H9 (cell line): ENCODE measurements around the gene IRF2. TPM values are rescaled to one million over a fixed set of nuclear protein-coding genes. Genes with fewer than 3 reads are reported as not detected.

Source experiments
- DNase-seq: peaks from one replicate; pipeline ENCODE4 v3.0.0-alpha.2; 2017
- H2AFZ ChIP-seq: one replicate; pipeline ENCODE4 v1.6.1; 2013; ENCODE audit warnings: mild to moderate bottlenecking, low read length, control low read depth, moderate library complexity
- H2AK5ac ChIP-seq: 2 replicates; pipeline ENCODE4 v1.6.1; 2013; ENCODE audit warnings: low read length, control low read depth, mixed read lengths; ENCODE audit not compliant: insufficient read length
- H2BK120ac ChIP-seq: one replicate; pipeline ENCODE4 v1.6.1; 2013; ENCODE audit warnings: low read depth, mild to moderate bottlenecking, low read length, control low read depth, inconsistent platforms; ENCODE audit not compliant: poor library complexity, severe bottlenecking
- H2BK12ac ChIP-seq: 2 replicates; pipeline ENCODE4 v1.6.1; 2013; ENCODE audit warnings: low read length, control low read depth, mixed read lengths, low read depth; ENCODE audit not compliant: insufficient read length
- H2BK15ac ChIP-seq: 2 replicates; pipeline ENCODE4 v1.6.1; 2013; ENCODE audit warnings: low read depth, low read length, control low read depth
- H2BK20ac ChIP-seq: one replicate; pipeline ENCODE4 v1.6.1; 2013; ENCODE audit warnings: low read depth, mild to moderate bottlenecking, low read length, control low read depth, inconsistent platforms; ENCODE audit not compliant: poor library complexity, severe bottlenecking
- H2BK5ac ChIP-seq: 2 replicates; pipeline ENCODE4 v1.6.1; 2013; ENCODE audit warnings: low read length, control low read depth, mixed read lengths; ENCODE audit not compliant: insufficient read length
- H3K14ac ChIP-seq: 2 replicates; pipeline ENCODE4 v1.6.1; 2013; ENCODE audit warnings: low read length, control low read depth; ENCODE audit not compliant: insufficient read depth
- H3K18ac ChIP-seq: 2 replicates; pipeline ENCODE4 v1.6.1; 2013; ENCODE audit warnings: low read depth, mild to moderate bottlenecking, mixed read lengths, low read length, control low read depth; ENCODE audit not compliant: insufficient read length
- H3K23ac ChIP-seq: 2 replicates; pipeline ENCODE4 v1.6.1; 2013; ENCODE audit warnings: low read length, control low read depth, mixed read lengths, low read depth; ENCODE audit not compliant: insufficient read length
- H3K23me2 ChIP-seq: 2 replicates; pipeline ENCODE4 v1.6.1; 2013; ENCODE audit warnings: low read depth, mild to moderate bottlenecking, mixed read lengths, low read length, control low read depth; ENCODE audit not compliant: insufficient read length, poor library complexity, severe bottlenecking
- H3K27ac ChIP-seq: 2 replicates; pipeline ENCODE4 v1.5.1; 2013; ENCODE audit warnings: low read length, control low read depth, mixed read lengths, low read depth; ENCODE audit not compliant: insufficient read length
- H3K27me3 ChIP-seq: 2 replicates; pipeline ENCODE4 v1.6.1; 2013; ENCODE audit warnings: low read length, control low read depth, inconsistent platforms; ENCODE audit not compliant: insufficient read depth
- H3K4ac ChIP-seq: 2 replicates; pipeline ENCODE4 v1.6.1; 2013; ENCODE audit warnings: low read depth, mild to moderate bottlenecking, control low read depth, inconsistent platforms, low read length, moderate library complexity
- H3K4me1 ChIP-seq: 2 replicates; pipeline ENCODE4 v1.6.1; 2013; ENCODE audit warnings: low read length, control low read depth, inconsistent platforms; ENCODE audit not compliant: insufficient read depth
- H3K4me2 ChIP-seq: 2 replicates; pipeline ENCODE4 v1.6.1; 2013; ENCODE audit warnings: low read length, control low read depth, mixed read lengths; ENCODE audit not compliant: insufficient read length, insufficient read depth
- H3K56ac ChIP-seq: 2 replicates; pipeline ENCODE4 v1.6.1; 2013; ENCODE audit warnings: low read depth, mild to moderate bottlenecking, mixed read lengths, low read length, control low read depth; ENCODE audit not compliant: insufficient read length
- H3K79me1 ChIP-seq: 2 replicates; pipeline ENCODE4 v1.6.1; 2013; ENCODE audit warnings: low read depth, mild to moderate bottlenecking, moderate library complexity, low read length, control low read depth, inconsistent platforms; ENCODE audit not compliant: insufficient read depth, poor library complexity, severe bottlenecking
- H3K79me2 ChIP-seq: 2 replicates; pipeline ENCODE4 v1.6.1; 2013; ENCODE audit warnings: low read length, control low read depth, inconsistent platforms; ENCODE audit not compliant: insufficient read depth
- H3K9ac ChIP-seq: 2 replicates; pipeline ENCODE4 v1.6.1; 2013; ENCODE audit warnings: low read length, control low read depth, mixed read lengths; ENCODE audit not compliant: insufficient read length; ENCODE audit errors: extremely low read depth
- H3K9me3 ChIP-seq: one replicate; pipeline ENCODE4 v1.6.1; 2013; ENCODE audit warnings: low read depth, low read length, inconsistent platforms; ENCODE audit not compliant: control insufficient read depth
- H3T11ph ChIP-seq: one replicate; pipeline ENCODE4 v1.6.1; 2013; ENCODE audit warnings: mild to moderate bottlenecking, low read length, control low read depth, inconsistent platforms
- H4K20me1 ChIP-seq: one replicate; pipeline ENCODE4 v1.6.1; 2013; ENCODE audit not compliant: control insufficient read depth, insufficient read length, insufficient read depth
- H4K5ac ChIP-seq: 2 replicates; pipeline ENCODE4 v1.6.1; 2013; ENCODE audit warnings: low read depth, mild to moderate bottlenecking, mixed read lengths, low read length, control low read depth; ENCODE audit not compliant: insufficient read length
- H4K8ac ChIP-seq: replicated peaks from 2 replicates; pipeline ENCODE4 v1.6.1; 2013; ENCODE audit warnings: low read length, control low read depth, mixed read lengths, low read depth; ENCODE audit not compliant: insufficient read length
- H4K91ac ChIP-seq: 2 replicates; pipeline ENCODE4 v1.6.1; 2013; ENCODE audit warnings: low read depth, mild to moderate bottlenecking, moderate library complexity, mixed read lengths, low read length, control low read depth; ENCODE audit not compliant: insufficient read length
- H3K27ac Mint-ChIP-seq, 3 experiments: 2 replicates in 2 of 3; 3 replicates in 1 of 3; pipeline ENCODE4 v1.8.0; 2020 to 2021; ENCODE audit warnings: mixed read lengths in 3 of 3, mild to moderate bottlenecking in 1 of 3, moderate library complexity in 1 of 3
- H3K27me3 Mint-ChIP-seq: 2 replicates; pipeline ENCODE4 v1.8.0; 2021; ENCODE audit warnings: low read depth, mild to moderate bottlenecking, moderate library complexity, mixed read lengths
- H3K36me3 Mint-ChIP-seq, 3 experiments: 2 replicates in 2 of 3; 3 replicates in 1 of 3; pipeline ENCODE4 v1.8.0; 2020 to 2021; ENCODE audit warnings: low read depth in 3 of 3, mixed read lengths in 3 of 3; ENCODE audit not compliant: insufficient read depth in 1 of 3
- H3K4me1 Mint-ChIP-seq, 2 experiments: 2 replicates each; pipeline ENCODE4 v1.8.0; 2020; ENCODE audit warnings: mixed read lengths in 2 of 2
- H3K4me3 Mint-ChIP-seq, 2 experiments: 2 replicates in 1 of 2; 3 replicates in 1 of 2; pipeline ENCODE4 v1.8.0; 2020 to 2021; ENCODE audit warnings: mild to moderate bottlenecking in 2 of 2, mixed read lengths in 2 of 2, moderate library complexity in 1 of 2
- H3K9me3 Mint-ChIP-seq, 2 experiments: 2 replicates in 1 of 2; 3 replicates in 1 of 2; pipeline ENCODE4 v1.8.0; 2020; ENCODE audit warnings: mild to moderate bottlenecking in 2 of 2, mixed read lengths in 2 of 2, moderate library complexity in 1 of 2
- WGBS: extraction: QIAGEN DNeasy Blood & Tissue Kit; methylation state at CpG from one replicate; pipeline ENCODE4 v1.1.7; 2013; ENCODE audit warnings: missing lambda C conversion rate, low lambda C conversion rate, mixed read lengths; ENCODE audit not compliant: insufficient read length; ENCODE audit errors: extremely low coverage; 5-methylcytosine and 5-hydroxymethylcytosine counted together
- total RNA-seq: library from RNA; stranded (reverse); gene quantifications from 2 replicates; pipeline ENCODE4 v1.2.1, GENCODE V29; 2021
- TF ChIP-seq, protein P1 (sequence below): fragments of 200-600 bp; sonication (generic); conservative IDR thresholded peaks from 3 replicates; pipeline ENCODE4 v1.8.0; 2021; ENCODE audit warnings: antibody characterized with exemption, mild to moderate bottlenecking

Gene IRF2
- total RNA-seq, 1 experiment from 2014 or later, result 13.5 TPM

DNA sequence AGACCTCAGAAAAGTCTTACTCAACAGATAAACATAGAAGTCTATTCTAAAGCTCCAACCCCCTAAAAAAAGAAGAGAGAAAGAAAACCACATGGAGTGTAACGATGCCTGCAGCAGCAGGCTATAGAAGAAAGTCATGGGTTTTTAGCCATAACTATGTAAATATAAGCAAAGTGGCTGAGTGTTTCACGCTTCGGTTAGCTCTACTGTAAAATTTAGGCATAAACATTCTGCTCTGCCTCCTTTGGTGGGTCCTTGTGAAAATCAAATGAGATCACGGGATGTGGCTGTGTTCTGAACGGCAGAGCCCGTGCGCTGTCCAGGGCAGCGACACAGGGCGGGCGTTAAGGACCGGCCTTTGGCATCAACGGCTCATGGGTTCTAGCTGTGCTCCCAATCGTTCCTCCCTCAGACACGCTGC lies 78.4 kb downstream of the IRF2 start:
- Mint-ChIP-seq H3K27ac (peak overlapping the region; percentile 48 to 87 (median 62); a peak in 5 of 7 replicates), H3K27me3 (no peaks in the 10 kb centered on the region)
- no CpG with 5 or more reads among the region's 14 CpGs for WGBS

More for the DNA sequence above, 78.4 kb downstream of the IRF2 start:
- no peak overlapping the region for H3K23ac ChIP-seq
- no peaks in the 10 kb centered on the region for H4K20me1 ChIP-seq
- no peak overlapping the region for H3K56ac ChIP-seq
- no peak overlapping the region for H2BK20ac ChIP-seq
- H2BK5ac ChIP-seq, result no peak overlapping the region
- TF ChIP-seq, protein P1, sequence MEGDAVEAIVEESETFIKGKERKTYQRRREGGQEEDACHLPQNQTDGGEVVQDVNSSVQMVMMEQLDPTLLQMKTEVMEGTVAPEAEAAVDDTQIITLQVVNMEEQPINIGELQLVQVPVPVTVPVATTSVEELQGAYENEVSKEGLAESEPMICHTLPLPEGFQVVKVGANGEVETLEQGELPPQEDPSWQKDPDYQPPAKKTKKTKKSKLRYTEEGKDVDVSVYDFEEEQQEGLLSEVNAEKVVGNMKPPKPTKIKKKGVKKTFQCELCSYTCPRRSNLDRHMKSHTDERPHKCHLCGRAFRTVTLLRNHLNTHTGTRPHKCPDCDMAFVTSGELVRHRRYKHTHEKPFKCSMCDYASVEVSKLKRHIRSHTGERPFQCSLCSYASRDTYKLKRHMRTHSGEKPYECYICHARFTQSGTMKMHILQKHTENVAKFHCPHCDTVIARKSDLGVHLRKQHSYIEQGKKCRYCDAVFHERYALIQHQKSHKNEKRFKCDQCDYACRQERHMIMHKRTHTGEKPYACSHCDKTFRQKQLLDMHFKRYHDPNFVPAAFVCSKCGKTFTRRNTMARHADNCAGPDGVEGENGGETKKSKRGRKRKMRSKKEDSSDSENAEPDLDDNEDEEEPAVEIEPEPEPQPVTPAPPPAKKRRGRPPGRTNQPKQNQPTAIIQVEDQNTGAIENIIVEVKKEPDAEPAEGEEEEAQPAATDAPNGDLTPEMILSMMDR, result no peak
- Mint-ChIP-seq H3K4me1 (peaks cover 20 to 21% of the 10 kb centered on the region in 2 experiments), H3K9me3 (0 out of 5 replicates have a peak, but pooled peaks cover 0 to 3% of the 10 kb centered on the region in 2 experiments), H3K36me3 (peaks cover 34 to 74% (median 38%) of the 10 kb centered on the region in 3 experiments), H3K4me3 (no peak overlapping the region; a peak in 1 of 5 replicates)
- H3K9ac ChIP-seq, result no peak overlapping the region
- H3K4me1 ChIP-seq, result 0 out of 2 replicates have a peak, but pooled peaks cover 2% of the 10 kb centered on the region
- no peaks in the 10 kb centered on the region for H3K27me3 ChIP-seq
- no peak overlapping the region for H4K8ac ChIP-seq
- H3K4ac ChIP-seq, result no peak overlapping the region
- no peak overlapping the region for H2BK12ac ChIP-seq
- no peaks in the 10 kb centered on the region for H3K79me1 ChIP-seq
- no peak overlapping the region for H3K4me2 ChIP-seq
- no peak overlapping the region for H4K91ac ChIP-seq
- H2BK15ac ChIP-seq, result no peak overlapping the region
- H2AFZ ChIP-seq, result no peak overlapping the region
- no peaks in the 10 kb centered on the region for H3K79me2 ChIP-seq
- no peaks in the 10 kb centered on the region for H3K9me3 ChIP-seq
- no peak overlapping the region for H2AK5ac ChIP-seq
- no peak overlapping the region for H4K5ac ChIP-seq
- no peak overlapping the region for H3K18ac ChIP-seq
- no peak overlapping the region for H3T11ph ChIP-seq
- H2BK120ac ChIP-seq, result no peak overlapping the region
- no peaks in the 10 kb centered on the region for H3K23me2 ChIP-seq
- H3K14ac ChIP-seq, result no peak overlapping the region
- no peak for DNase-seq
- H3K27ac ChIP-seq, result no peak overlapping the region
